Endothelial cell of umbilical vein (primary cell): ENCODE results near the gene HUNK. TPM values are rescaled to one million over a fixed set of nuclear protein-coding genes. Genes with fewer than 3 reads are reported as not detected.

Source experiments
- BruUV-seq: library from RNA; stranded (reverse); fragments of 400-500 nt; replicated peaks from 2 replicates; lab custom pipeline; 2021; lab: Mats Ljungman, UMichigan
- CTCF ChIA-PET: fragments of 300-600, 350-600 bp; sonication (Branson Sonifier 250); formaldehyde crosslinking; loops from one replicate; lab custom pipeline; 2021; ENCODE audit warnings: antibody characterized with exemption, inconsistent platforms; lab: Charles Lee
- POLR2A ChIA-PET: fragments of 300-600, 350-600 bp; sonication (Branson Sonifier 250); formaldehyde crosslinking; loops from one replicate; lab custom pipeline; 2021; ENCODE audit warnings: antibody characterized with exemption, inconsistent platforms; lab: Charles Lee
- DNase-seq: peaks from one replicate; pipeline ENCODE4 v3.0.0-alpha.2; 2011; ENCODE audit warnings: low read depth, low spot score
- FAIRE-seq: peaks from 2 replicates; lab custom pipeline; 2011; peaks lifted over from hg19 to GRCh38; lab: Jason Lieb, UNC
- H2AFZ ChIP-seq: 2 replicates; pipeline ENCODE4 v1.6.0; 2012; ENCODE audit warnings: low read depth, low read length, control low read depth, inconsistent platforms
- H3K27ac ChIP-seq: 2 replicates; pipeline ENCODE4 v1.5.1; 2011; ENCODE audit warnings: low read depth, mild to moderate bottlenecking, control low read depth, low read length, moderate library complexity; ENCODE audit not compliant: insufficient read depth
- H3K27me3 ChIP-seq, 2 experiments: 2 replicates each; pipeline versions ENCODE4 v1.6.0 to v1.6.1; 2011; ENCODE audit warnings: low read length in 2 of 2, mixed read lengths in 1 of 2; ENCODE audit not compliant: control insufficient read depth in 2 of 2, insufficient read depth in 2 of 2
- H3K36me3 ChIP-seq, 2 experiments: 2 replicates in 1 of 2; 3 replicates in 1 of 2; pipeline ENCODE4 v1.5.1; 2011; ENCODE audit warnings: low read length in 2 of 2, mild to moderate bottlenecking in 1 of 2, moderate library complexity in 1 of 2; ENCODE audit not compliant: control insufficient read depth in 2 of 2, insufficient read depth in 2 of 2; ENCODE audit errors: extremely low read depth in 1 of 2
- H3K4me1 ChIP-seq: 3 replicates; pipeline ENCODE4 v1.5.1; 2011; ENCODE audit warnings: mild to moderate bottlenecking, low read length; ENCODE audit not compliant: control insufficient read depth, insufficient read depth; ENCODE audit errors: extremely low read depth
- H3K4me2 ChIP-seq: 2 replicates; pipeline ENCODE4 v1.6.1; 2011; ENCODE audit warnings: low read length, control low read depth, mixed read lengths; ENCODE audit not compliant: insufficient read depth
- H3K4me3 ChIP-seq, 3 experiments: fragments of 200-600 bp in 1 of 3; sonication (generic), shearing (Covaris generic) in 1 of 3; replicated peaks in 1 of 3; 2 replicates each; pipeline ENCODE4 v1.5.1; 2011 to 2016; ENCODE audit warnings: control low read depth in 3 of 3, low read length in 3 of 3, mild to moderate bottlenecking in 2 of 3, inconsistent platforms in 1 of 3, low read depth in 1 of 3, moderate library complexity in 1 of 3; ENCODE audit not compliant: insufficient read depth in 1 of 3
- H3K79me2 ChIP-seq: 2 replicates; pipeline ENCODE4 v1.6.0; 2012; ENCODE audit warnings: low read length, inconsistent platforms; ENCODE audit not compliant: control insufficient read depth, insufficient read depth
- H3K9ac ChIP-seq: replicated peaks from 2 replicates; pipeline ENCODE3; 2011; ENCODE audit warnings: low read length, control low read depth; ENCODE audit not compliant: insufficient read depth; ENCODE audit errors: extremely low read depth
- H3K9me1 ChIP-seq: replicated peaks from 3 replicates; pipeline ENCODE4 v1.6.0; 2011; ENCODE audit warnings: mild to moderate bottlenecking, low read length; ENCODE audit not compliant: control insufficient read depth, insufficient read depth; ENCODE audit errors: extremely low read depth
- H3K9me3 ChIP-seq: replicated peaks from 2 replicates; pipeline ENCODE4 v1.5.1; 2012; ENCODE audit warnings: low read length, inconsistent platforms; ENCODE audit not compliant: control insufficient read depth, insufficient read depth
- H4K20me1 ChIP-seq: replicated peaks from 2 replicates; pipeline ENCODE3; 2011; ENCODE audit warnings: mild to moderate bottlenecking, low read length; ENCODE audit not compliant: control insufficient read depth, insufficient read depth; ENCODE audit errors: extremely low read depth
- CTCF ChIP-seq, 2 donors: IDR thresholded peaks; 1 replicate in 1 of 2; 2 replicates in 1 of 2; pipeline ENCODE4 v1.5.1; 2011; ENCODE audit warnings: low read length in 2 of 2, mild to moderate bottlenecking in 2 of 2, moderate library complexity in 2 of 2, control low read depth in 1 of 2, inconsistent platforms in 1 of 2, low read depth in 1 of 2; ENCODE audit not compliant: insufficient read depth in 1 of 2; ENCODE audit errors: extremely low read depth in 1 of 2
- EZH2 ChIP-seq: IDR thresholded peaks from 2 replicates; pipeline ENCODE4 v1.6.1; 2012; ENCODE audit warnings: borderline replicate concordance, low read depth, mild to moderate bottlenecking, moderate library complexity, low read length, inconsistent platforms; ENCODE audit not compliant: severe bottlenecking
- FOS ChIP-seq: IDR thresholded peaks from 2 replicates; pipeline ENCODE4 v1.6.1; 2011; ENCODE audit warnings: mild to moderate bottlenecking, low read length, moderate library complexity, borderline replicate concordance; ENCODE audit not compliant: insufficient read depth
- GATA2 ChIP-seq: IDR thresholded peaks from 2 replicates; pipeline ENCODE4 v1.7.0; 2011; ENCODE audit warnings: low read depth, mild to moderate bottlenecking, moderate library complexity, mixed read lengths, low read length; ENCODE audit not compliant: insufficient read length, insufficient read depth
- JUN ChIP-seq: IDR thresholded peaks from 2 replicates; pipeline ENCODE4 v1.6.1; 2011; ENCODE audit warnings: borderline replicate concordance, low read depth; ENCODE audit not compliant: insufficient read length, insufficient read depth
- MYC ChIP-seq: IDR thresholded peaks from one replicate; pipeline ENCODE4 v1.6.1; 2011; ENCODE audit warnings: mild to moderate bottlenecking, low read depth, low read length
- POLR2A ChIP-seq: IDR thresholded peaks from 2 replicates; pipeline ENCODE4 v1.6.1; 2012; ENCODE audit warnings: low read depth, mild to moderate bottlenecking, control low read depth, low read length
- POLR2AphosphoS5 ChIP-seq: IDR thresholded peaks from 2 replicates; pipeline ENCODE4 v1.6.1; 2012; ENCODE audit warnings: low read depth, mild to moderate bottlenecking, control low read depth, low read length, moderate library complexity; ENCODE audit not compliant: insufficient read depth
- dilution Hi-C: fragments of 300-500 bp; cut with MboI; formaldehyde crosslinking; loops from one replicate; pipeline ENCODE4 v1.15.0; 2019; ENCODE audit warnings: low sequenced_read_pairs; ENCODE audit not compliant: extremely low pct_ligation_motif_present
- intact Hi-C: fragments of 100-400 bp; cut with micrococcal nuclease; formaldehyde crosslinking; loops from one replicate; pipeline ENCODE4 v1.10.0; 2022
- polyA plus RNA-seq, 4 experiments: library from polyadenylated mRNA; depleted of rRNA in 3 of 4; stranded (reverse) in 3 of 4; unstranded in 1 of 4; fragments of >200 nt; gene quantifications; 2 replicates each; pipeline versions ENCODE4 v1.2.1 to v1.2.3, GENCODE V29; 2011 to 2012; ENCODE audit warnings: missing spikeins in 1 of 4
- total RNA-seq: library from RNA; stranded (reverse); gene quantifications from 2 replicates; pipeline ENCODE4 v1.2.3, GENCODE V29; 2021
- TF ChIP-seq, protein P1 (sequence below): IDR thresholded peaks from 2 replicates; pipeline ENCODE4 v1.6.1; 2011; ENCODE audit not compliant: insufficient read depth, insufficient read length

HUNK gene
- total and polyA plus RNA-seq, 2 donors (not counting 3 experiments of a cell fraction or from before 2014, with no cell fraction given), result not detected

DNA sequence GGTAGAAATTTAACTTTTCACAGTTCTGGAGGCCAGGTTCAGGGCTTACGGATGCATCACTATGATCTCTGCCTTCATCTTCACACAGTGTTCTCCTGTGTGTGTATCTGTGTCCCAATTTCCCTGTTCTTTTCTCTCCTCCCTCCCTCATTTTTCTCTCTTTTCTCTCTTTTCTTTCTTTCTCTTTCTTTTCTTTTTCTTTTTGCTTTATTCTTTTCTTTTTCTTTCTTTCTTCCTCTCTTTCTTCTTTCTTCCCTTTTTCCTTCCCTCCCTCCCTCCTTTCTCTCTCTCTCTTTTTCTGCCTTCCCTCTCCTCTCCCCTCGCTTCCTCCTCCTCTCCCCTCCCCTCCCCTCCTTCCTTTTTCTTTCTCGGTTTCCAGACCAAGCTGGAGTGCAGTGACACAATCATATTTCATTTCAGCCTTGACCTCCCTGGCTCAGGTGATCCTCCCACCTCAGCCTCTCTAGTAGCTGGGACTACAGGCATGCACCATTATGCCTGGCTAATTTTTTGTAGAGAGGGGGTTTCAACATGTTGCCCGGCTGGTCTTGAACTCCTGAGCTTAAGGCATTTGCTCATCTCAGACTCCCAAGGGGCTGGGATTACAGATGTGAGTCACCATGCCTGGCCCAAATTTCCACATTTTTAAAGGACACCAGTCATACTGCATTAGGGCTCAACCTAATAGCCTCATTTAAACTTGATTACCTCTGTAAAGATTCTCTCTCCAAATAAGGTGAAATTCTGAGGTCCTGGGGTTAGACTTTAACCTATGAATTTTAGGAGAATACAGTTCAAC is 115.9 kb downstream of the HUNK start:
- H3K4me1 ChIP-seq, result no peaks in the 10 kb centered on the region
- CTCF ChIA-PET, result no interaction called here
- intact Hi-C loops, result loop anchor here (10.0 kb wide), 1 partner anchor 266 kb away; no protein-coding TSS in a partner anchor
- H3K36me3 ChIP-seq, result no peaks in the 10 kb centered on the region
- no TSS peak for BruUV-seq
- no peak overlapping the region for H3K9ac ChIP-seq
- TF ChIP-seq JUN (no peak), EZH2 (no peak), POLR2A (no peak), POLR2AphosphoS5 (no peak), FOS (no peak), GATA2 (no peak), MYC (no peak), CTCF (IDR thresholded peaks at IDR 0.05; ENCODE audit: extremely low read depth in 1 of 2, insufficient read depth in 1 of 2, low read depth in 1 of 2, low read length in 2 of 2) (no peak)
- TF ChIP-seq, protein P1, sequence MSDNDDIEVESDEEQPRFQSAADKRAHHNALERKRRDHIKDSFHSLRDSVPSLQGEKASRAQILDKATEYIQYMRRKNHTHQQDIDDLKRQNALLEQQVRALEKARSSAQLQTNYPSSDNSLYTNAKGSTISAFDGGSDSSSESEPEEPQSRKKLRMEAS, result no peak
- no peaks in the 10 kb centered on the region for H3K9me3 ChIP-seq
- no peaks in the 10 kb centered on the region for H4K20me1 ChIP-seq
- POLR2A ChIA-PET, result no interaction called here
- no peak overlapping the region for H3K27ac ChIP-seq
- dilution Hi-C loops, result no loop called here
- no peaks in the 10 kb centered on the region for H3K27me3 ChIP-seq
- no peaks in the 10 kb centered on the region for H3K9me1 ChIP-seq
- DNase-seq, result no peak
- no peak overlapping the region for H3K4me2 ChIP-seq
- H2AFZ ChIP-seq, result no peak overlapping the region
- H3K4me3 ChIP-seq, result no peak overlapping the region
- H3K79me2 ChIP-seq, result no peaks in the 10 kb centered on the region
- FAIRE-seq, result no peak
